IPS-NIHi7 (cell line): Measurements from ENCODE around the gene SCAP.

Source experiments
- DNase-seq: peaks from one replicate; pipeline ENCODE4 v3.0.0; 2012; ENCODE audit warnings: mixed read lengths; ENCODE audit errors: extremely low spot score

SCAP gene

GRCh38 chr3:47414666-47415587 is 60.8 kb downstream of the SCAP start:
- no peak for DNase-seq

GRCh38 chr3:47414161-47414564 is 61.6 kb downstream of the SCAP start:
- no peak for DNase-seq

- DNase-seq: no peak
Observed at GRCh38 chr3:47413751-47414150, 62.0 kb downstream of the SCAP start.

GRCh38 chr3:47412842-47413520 is 62.8 kb downstream of the SCAP start:
- no peak for DNase-seq

- no peak for DNase-seq
Observed at GRCh38 chr3:47412453-47412756, 63.3 kb downstream of the SCAP start.

- no peak for DNase-seq
Observed at GRCh38 chr3:47411696-47412452, 63.9 kb downstream of the SCAP start.

GRCh38 chr3:47410801-47411646 is 64.7 kb downstream of the SCAP start:
- DNase-seq: no peak

- DNase-seq: no peak
Observed at GRCh38 chr3:47410417-47410720, 65.4 kb downstream of the SCAP start.

GRCh38 chr3:47409688-47410416 is 65.9 kb downstream of the SCAP start:
- no peak for DNase-seq

GRCh38 chr3:47409284-47409683 is 66.5 kb downstream of the SCAP start:
- DNase-seq: no peak

GRCh38 chr3:47408839-47409229 is 66.9 kb downstream of the SCAP start:
- DNase-seq: no peak

GRCh38 chr3:47407896-47408838 is 67.6 kb downstream of the SCAP start:
- DNase-seq: no peak

- DNase-seq: no peak
Observed at GRCh38 chr3:47407237-47407636, 68.5 kb downstream of the SCAP start.

- DNase-seq: peak; percentile 62
Observed at GRCh38 chr3:47406762-47407149, 69.0 kb downstream of the SCAP start.

- DNase-seq: no peak
Observed at GRCh38 chr3:47405820-47406761, 69.7 kb downstream of the SCAP start.

- DNase-seq: no peak
Observed at GRCh38 chr3:47404955-47405790, 70.6 kb downstream of the SCAP start.

- no peak for DNase-seq
Observed at GRCh38 chr3:47404431-47404876, 71.3 kb downstream of the SCAP start.
